ENCODE results near the gene GLIS1.

GRCh38 chr1:53604291-53604919, 134.6 kb downstream of the GLIS1 start:
- TF ChIP-seq POLR2A (IDR thresholded peaks at IDR 0.05) (no peak), CTCF (IDR thresholded peaks at IDR 0.05) (no peak), EP300 (IDR thresholded peaks at IDR 0.05) (no peak)
